ENCODE results near the gene UNC45B. TPM values are rescaled to one million over a fixed set of nuclear protein-coding genes. Genes with fewer than 3 reads are reported as not detected.

Gene UNC45B
- total RNA-seq, 3 donors from 2014 or later (not counting 1 experiment from before 2014, with no cell fraction given): 0.78 to 1.4 (median 1.2) TPM

GRCh38 chr17:35129973-35130351 lies 17.7 kb upstream of the UNC45B start:
- H3K36me3 Mint-ChIP-seq: peaks cover 10% of the 10 kb centered on the region

GRCh38 chr17:35130392-35130791 lies 17.2 kb upstream of the UNC45B start:
- no peak overlapping the region for H3K4me3 ChIP-seq (ENCODE audit: low read length)
- no peak for DNase-seq
- H3K9me3 ChIP-seq (ENCODE audit: control insufficient read depth, insufficient read depth, low read length): no peaks in the 10 kb centered on the region
- no peak overlapping the region for H3K4me3 Mint-ChIP-seq
- intact Hi-C loops (cut with micrococcal nuclease): no loop called here
- H3K27ac Mint-ChIP-seq: no peak overlapping the region
- no peak for ATAC-seq
- H3K27me3 Mint-ChIP-seq (ENCODE audit: low read depth in 2 of 2): no peaks in the 10 kb centered on the region
- H3K36me3 Mint-ChIP-seq: peaks cover 12% of the 10 kb centered on the region
- H3K36me3 ChIP-seq (ENCODE audit: control insufficient read depth, insufficient read depth, low read length): peaks cover 47% of the 10 kb centered on the region
- H3K4me1 Mint-ChIP-seq: no peaks in the 10 kb centered on the region
- H3K9me3 Mint-ChIP-seq: no peaks in the 10 kb centered on the region
- 96% methylated on average over 3 of the region's 3 CpGs for WGBS (ENCODE audit: insufficient coverage)
- TF ChIP-seq CTCF (IDR thresholded peaks at IDR 0.05): no peak
- H3K4me1 ChIP-seq (ENCODE audit: control insufficient read depth, insufficient read depth, low read length): no peaks in the 10 kb centered on the region
- no peak overlapping the region for H3K27ac ChIP-seq (ENCODE audit: low read length)
- H3K27me3 ChIP-seq (ENCODE audit: control insufficient read depth, insufficient read depth, low read length): no peaks in the 10 kb centered on the region

More at GRCh38 chr17:35129973-35130351, 17.7 kb upstream of the UNC45B start:
- Histone ChIP-seq H3K4me1 (ENCODE audit: control insufficient read depth, insufficient read depth, low read length) (no peaks in the 10 kb centered on the region), H3K4me3 (ENCODE audit: low read length) (no peak overlapping the region), H3K9me3 (ENCODE audit: control insufficient read depth, insufficient read depth, low read length) (no peaks in the 10 kb centered on the region), H3K27ac (ENCODE audit: low read length) (no peak overlapping the region), H3K27me3 (ENCODE audit: control insufficient read depth, insufficient read depth, low read length) (no peaks in the 10 kb centered on the region), H3K36me3 (ENCODE audit: control insufficient read depth, insufficient read depth, low read length) (peaks cover 43% of the 10 kb centered on the region)
- Mint-ChIP-seq H3K4me1 (no peaks in the 10 kb centered on the region), H3K27me3 (ENCODE audit: low read depth in 2 of 2) (no peaks in the 10 kb centered on the region), H3K27ac (no peak overlapping the region), H3K9me3 (no peaks in the 10 kb centered on the region), H3K4me3 (no peak overlapping the region)
- DNase-seq (no peak), ATAC-seq (no peak)
- 82% methylated on average over 5 of the region's 5 CpGs for WGBS (ENCODE audit: insufficient coverage)
- TF ChIP-seq CTCF (IDR thresholded peaks at IDR 0.05): no peak
- intact Hi-C loops (cut with micrococcal nuclease): no loop called here

GRCh38 chr17:35132099-35132498 lies 15.5 kb upstream of the UNC45B start:
- ATAC-seq: no peak
- H3K36me3 Mint-ChIP-seq: peaks cover 18% of the 10 kb centered on the region
- no peak overlapping the region for H3K27ac Mint-ChIP-seq
- Histone ChIP-seq H3K27ac (ENCODE audit: low read length) (no peak overlapping the region), H3K4me3 (ENCODE audit: low read length) (no peak overlapping the region), H3K4me1 (ENCODE audit: control insufficient read depth, insufficient read depth, low read length) (no peaks in the 10 kb centered on the region), H3K27me3 (ENCODE audit: control insufficient read depth, insufficient read depth, low read length) (no peaks in the 10 kb centered on the region), H3K9me3 (ENCODE audit: control insufficient read depth, insufficient read depth, low read length) (no peaks in the 10 kb centered on the region), H3K36me3 (ENCODE audit: control insufficient read depth, insufficient read depth, low read length) (peaks cover 64% of the 10 kb centered on the region)
- DNase-seq: no peak
- H3K4me1 Mint-ChIP-seq: no peaks in the 10 kb centered on the region
- no peak overlapping the region for H3K4me3 Mint-ChIP-seq
- H3K27me3 Mint-ChIP-seq (ENCODE audit: low read depth in 2 of 2): no peaks in the 10 kb centered on the region
- H3K9me3 Mint-ChIP-seq: no peaks in the 10 kb centered on the region
- 80% methylated on average over 10 of the region's 10 CpGs for WGBS (ENCODE audit: insufficient coverage)
- TF ChIP-seq CTCF (IDR thresholded peaks at IDR 0.05): no peak
- intact Hi-C loops (cut with micrococcal nuclease): no loop called here

- H3K27ac Mint-ChIP-seq: no peak overlapping the region
- H3K36me3 Mint-ChIP-seq: peaks cover 18% of the 10 kb centered on the region
- DNase-seq: no peak
- intact Hi-C loops (cut with micrococcal nuclease): no loop called here
- Histone ChIP-seq H3K4me1 (ENCODE audit: control insufficient read depth, insufficient read depth, low read length) (no peaks in the 10 kb centered on the region), H3K36me3 (ENCODE audit: control insufficient read depth, insufficient read depth, low read length) (peaks cover 73% of the 10 kb centered on the region), H3K9me3 (ENCODE audit: control insufficient read depth, insufficient read depth, low read length) (no peaks in the 10 kb centered on the region), H3K27me3 (ENCODE audit: control insufficient read depth, insufficient read depth, low read length) (no peaks in the 10 kb centered on the region), H3K27ac (ENCODE audit: low read length) (no peak overlapping the region), H3K4me3 (ENCODE audit: low read length) (no peak overlapping the region)
- H3K4me1 Mint-ChIP-seq: no peaks in the 10 kb centered on the region
- H3K27me3 Mint-ChIP-seq (ENCODE audit: low read depth in 2 of 2): no peaks in the 10 kb centered on the region
- ATAC-seq: no peak
- WGBS (ENCODE audit: insufficient coverage): 95% methylated on average over 19 of the region's 22 CpGs
- H3K4me3 Mint-ChIP-seq: no peak overlapping the region
- no peak for TF ChIP-seq CTCF (IDR thresholded peaks at IDR 0.05)
- no peaks in the 10 kb centered on the region for H3K9me3 Mint-ChIP-seq
These were observed 14.6 kb upstream of the UNC45B start for GRCh38 chr17:35132816-35133550.

All from natural killer cell (primary cell).